Measurements from ENCODE around the gene SPP1. TPM values are rescaled to one million over a fixed set of nuclear protein-coding genes. Genes with fewer than 3 reads are reported as not detected.
A peak's percentile ranks its signal among the peaks of the same experiment; 100 is the strongest.

The SPP1 gene
- total RNA-seq, 1 experiment from 2014 or later, result not detected

DNA sequence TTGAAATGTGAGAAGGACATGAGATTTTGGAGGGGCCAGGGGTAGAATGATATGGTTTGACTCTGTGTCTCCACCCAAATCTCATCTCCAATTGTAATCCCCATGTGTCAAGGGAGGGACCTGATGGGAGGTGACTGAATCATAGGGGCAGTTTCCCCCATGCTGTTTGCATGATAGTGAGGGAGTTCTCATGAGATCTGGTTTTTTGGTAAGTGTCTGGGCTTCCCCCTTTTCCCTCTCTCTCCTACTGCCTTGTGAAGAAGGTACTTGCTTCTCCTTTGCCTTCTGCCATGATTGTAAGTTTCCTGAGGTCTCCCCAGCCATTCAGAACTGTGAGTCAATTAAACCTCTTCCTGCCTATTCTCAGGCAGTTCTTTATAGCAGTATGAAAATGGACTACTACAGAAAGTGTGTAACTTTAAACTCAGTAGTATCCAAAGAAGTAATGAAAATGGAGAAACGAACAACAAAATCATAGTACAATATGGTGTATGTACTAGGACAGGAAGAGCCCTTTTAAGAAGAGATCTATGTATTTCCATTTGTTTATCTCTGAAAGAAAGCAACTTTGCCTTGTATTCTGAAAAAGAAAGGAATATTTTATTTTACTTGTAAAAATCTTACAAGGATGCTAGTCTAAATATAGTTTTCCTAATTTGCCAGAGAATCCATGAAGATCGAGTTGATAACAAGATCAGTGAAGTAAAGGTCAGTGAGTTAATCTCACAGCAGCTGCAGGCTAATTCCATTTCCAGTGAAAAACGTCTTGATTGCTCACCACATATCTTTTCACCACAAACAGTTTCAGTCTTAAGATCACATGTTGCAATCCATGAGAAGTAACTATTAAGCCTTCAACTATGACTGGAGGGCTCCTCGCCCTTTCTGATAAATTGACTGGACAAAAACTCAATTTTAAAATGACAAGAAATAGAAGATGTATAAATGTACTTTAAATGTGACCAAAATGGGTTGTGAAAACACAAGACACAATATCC, 52.4 kb downstream of the SPP1 start:
- Histone ChIP-seq H2AFZ (ENCODE audit: low read length) (no peak overlapping the region), H3K9me2 (replicated peaks; ENCODE audit: low read length) (no peaks in the 10 kb centered on the region), H3K27me3 (ENCODE audit: low read length) (no peaks in the 10 kb centered on the region), H3F3A (ENCODE audit: low read length, unreplicated experiment) (no peaks in the 10 kb centered on the region), H3K36me3 (ENCODE audit: low read depth, low read length) (peaks cover 6% of the 10 kb centered on the region; the same call in 1 of the 2 replicates), H3K79me2 (ENCODE audit: low read length) (no peaks in the 10 kb centered on the region), H3K4me3 (ENCODE audit: low read length) (no peak overlapping the region), H4K20me1 (ENCODE audit: low read length) (no peaks in the 10 kb centered on the region), H3K9me3 (ENCODE audit: low read length) (0 out of 2 replicates have a peak, but pooled peaks cover 6% of the 10 kb centered on the region), H3K4me1 (ENCODE audit: insufficient read depth, low read length) (peaks cover 8% of the 10 kb centered on the region; the same call in 1 of the 2 replicates), H3K4me2 (ENCODE audit: low read length) (no peak overlapping the region), H3K9ac (ENCODE audit: low read length) (no peak overlapping the region), H3K27ac (ENCODE audit: low read length) (peak overlapping the region; percentile 22)
- TF ChIP-seq EZH2 (IDR thresholded peaks at IDR 0.05; ENCODE audit: low read length, unreplicated experiment) (no peak), EZH2phosphoT487 (IDR thresholded peaks at IDR 0.05; ENCODE audit: borderline replicate concordance, low read length) (no peak)
- TF ChIP-seq, protein P1, sequence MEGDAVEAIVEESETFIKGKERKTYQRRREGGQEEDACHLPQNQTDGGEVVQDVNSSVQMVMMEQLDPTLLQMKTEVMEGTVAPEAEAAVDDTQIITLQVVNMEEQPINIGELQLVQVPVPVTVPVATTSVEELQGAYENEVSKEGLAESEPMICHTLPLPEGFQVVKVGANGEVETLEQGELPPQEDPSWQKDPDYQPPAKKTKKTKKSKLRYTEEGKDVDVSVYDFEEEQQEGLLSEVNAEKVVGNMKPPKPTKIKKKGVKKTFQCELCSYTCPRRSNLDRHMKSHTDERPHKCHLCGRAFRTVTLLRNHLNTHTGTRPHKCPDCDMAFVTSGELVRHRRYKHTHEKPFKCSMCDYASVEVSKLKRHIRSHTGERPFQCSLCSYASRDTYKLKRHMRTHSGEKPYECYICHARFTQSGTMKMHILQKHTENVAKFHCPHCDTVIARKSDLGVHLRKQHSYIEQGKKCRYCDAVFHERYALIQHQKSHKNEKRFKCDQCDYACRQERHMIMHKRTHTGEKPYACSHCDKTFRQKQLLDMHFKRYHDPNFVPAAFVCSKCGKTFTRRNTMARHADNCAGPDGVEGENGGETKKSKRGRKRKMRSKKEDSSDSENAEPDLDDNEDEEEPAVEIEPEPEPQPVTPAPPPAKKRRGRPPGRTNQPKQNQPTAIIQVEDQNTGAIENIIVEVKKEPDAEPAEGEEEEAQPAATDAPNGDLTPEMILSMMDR (conservative IDR thresholded peaks at IDR 0.05; ENCODE audit: low read depth, low read length), result no peak
- CTCF ChIA-PET, result no interaction called here
- no peak for ATAC-seq
- intact Hi-C loops (cut with micrococcal nuclease), result no loop called here
- POLR2A ChIA-PET (ENCODE audit: unreplicated experiment), result no interaction called here
- BruUV-seq (replicated peaks), result no TSS peak
- peak; percentile 57 for DNase-seq

DNA sequence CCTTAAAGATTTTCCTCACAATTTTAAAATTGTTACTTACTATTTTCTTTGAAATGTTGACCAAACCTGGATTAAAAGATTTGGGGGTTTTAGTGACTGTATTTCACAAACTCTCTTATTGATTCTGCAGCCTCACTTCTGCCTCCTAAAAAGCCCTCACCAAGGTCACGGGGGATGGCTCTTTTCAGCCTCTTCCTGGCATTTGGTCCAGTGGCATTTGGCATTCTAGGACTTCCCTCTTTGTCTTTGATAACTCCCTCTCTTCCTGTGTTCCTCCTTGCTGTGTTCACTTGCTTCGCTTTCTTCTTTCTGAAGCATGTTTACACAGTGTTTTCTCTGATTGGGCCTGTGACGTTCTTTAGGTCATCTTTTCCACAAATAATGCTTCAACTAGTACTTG, 53.4 kb downstream of the SPP1 start:
- H3K9me3 ChIP-seq (ENCODE audit: low read length), result 0 out of 2 replicates have a peak, but pooled peaks cover 6% of the 10 kb centered on the region
- no peaks in the 10 kb centered on the region for H3K9me2 ChIP-seq (replicated peaks; ENCODE audit: low read length)
- CTCF ChIA-PET, result no interaction called here
- TF ChIP-seq, protein P1 (conservative IDR thresholded peaks at IDR 0.05; ENCODE audit: low read depth, low read length), result no peak
- no peak for TF ChIP-seq EZH2 (IDR thresholded peaks at IDR 0.05; ENCODE audit: low read length, unreplicated experiment)
- no peak for TF ChIP-seq EZH2phosphoT487 (IDR thresholded peaks at IDR 0.05; ENCODE audit: borderline replicate concordance, low read length)
- ATAC-seq (no peak), DNase-seq (no peak)
- no TSS peak for BruUV-seq (replicated peaks)
- intact Hi-C loops (cut with micrococcal nuclease), result no loop called here
- POLR2A ChIA-PET (ENCODE audit: unreplicated experiment), result no interaction called here
- H3F3A ChIP-seq (ENCODE audit: low read length, unreplicated experiment), result no peaks in the 10 kb centered on the region
- no peaks in the 10 kb centered on the region for H3K79me2 ChIP-seq (ENCODE audit: low read length)
- H3K4me1 ChIP-seq (ENCODE audit: insufficient read depth, low read length), result peaks cover 8% of the 10 kb centered on the region; the same call in 1 of the 2 replicates
- no peak overlapping the region for H2AFZ ChIP-seq (ENCODE audit: low read length)
- H3K36me3 ChIP-seq (ENCODE audit: low read depth, low read length), result peaks cover 6% of the 10 kb centered on the region; the same call in 1 of the 2 replicates
- H3K4me2 ChIP-seq (ENCODE audit: low read length), result no peak overlapping the region
- H3K27ac ChIP-seq (ENCODE audit: low read length), result no peak overlapping the region
- no peaks in the 10 kb centered on the region for H3K27me3 ChIP-seq (ENCODE audit: low read length)
- H4K20me1 ChIP-seq (ENCODE audit: low read length), result no peaks in the 10 kb centered on the region
- H3K4me3 ChIP-seq (ENCODE audit: low read length), result no peak overlapping the region
- no peak overlapping the region for H3K9ac ChIP-seq (ENCODE audit: low read length)

DNA sequence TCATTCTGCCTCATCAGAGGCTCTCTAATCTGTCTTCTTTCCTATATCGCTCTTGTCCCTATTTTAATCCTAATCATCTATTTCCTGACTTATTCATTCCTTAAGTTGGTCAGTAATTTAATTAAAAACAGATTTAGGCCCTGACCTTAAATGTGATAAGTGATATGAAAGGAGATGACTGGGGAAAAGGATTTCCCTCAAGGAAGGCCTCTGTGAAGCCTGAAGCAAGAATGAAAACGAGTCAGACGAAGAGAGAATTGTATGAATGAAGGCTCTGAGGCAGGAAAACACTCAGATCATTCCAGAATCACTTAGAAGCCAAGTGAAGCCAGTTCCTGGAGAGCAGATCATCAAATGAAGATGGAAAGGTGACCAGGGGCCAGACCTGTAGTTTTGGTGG, 54.0 kb downstream of the SPP1 start:
- DNase-seq, result no peak
- CTCF ChIA-PET, result no interaction called here

More for the DNA sequence above, 54.0 kb downstream of the SPP1 start:
- POLR2A ChIA-PET (ENCODE audit: unreplicated experiment), result no interaction called here
- H4K20me1 ChIP-seq (ENCODE audit: low read length), result no peaks in the 10 kb centered on the region
- 0 out of 2 replicates have a peak, but pooled peaks cover 6% of the 10 kb centered on the region for H3K9me3 ChIP-seq (ENCODE audit: low read length)
- no peak for ATAC-seq
- H3K4me3 ChIP-seq (ENCODE audit: low read length), result no peak overlapping the region
- no peaks in the 10 kb centered on the region for H3K27me3 ChIP-seq (ENCODE audit: low read length)
- peaks cover 8% of the 10 kb centered on the region; the same call in 1 of the 2 replicates for H3K4me1 ChIP-seq (ENCODE audit: insufficient read depth, low read length)
- H3K4me2 ChIP-seq (ENCODE audit: low read length), result no peak overlapping the region
- H3K79me2 ChIP-seq (ENCODE audit: low read length), result no peaks in the 10 kb centered on the region
- H3K9me2 ChIP-seq (replicated peaks; ENCODE audit: low read length), result no peaks in the 10 kb centered on the region
- no peak overlapping the region for H3K27ac ChIP-seq (ENCODE audit: low read length)
- no peaks in the 10 kb centered on the region for H3F3A ChIP-seq (ENCODE audit: low read length, unreplicated experiment)
- H2AFZ ChIP-seq (ENCODE audit: low read length), result no peak overlapping the region
- intact Hi-C loops (cut with micrococcal nuclease), result no loop called here
- H3K36me3 ChIP-seq (ENCODE audit: low read depth, low read length), result peaks cover 6% of the 10 kb centered on the region; the same call in 1 of the 2 replicates
- no peak overlapping the region for H3K9ac ChIP-seq (ENCODE audit: low read length)
- TF ChIP-seq EZH2phosphoT487 (IDR thresholded peaks at IDR 0.05; ENCODE audit: borderline replicate concordance, low read length), result no peak
- TF ChIP-seq EZH2 (IDR thresholded peaks at IDR 0.05; ENCODE audit: low read length, unreplicated experiment), result no peak
- TF ChIP-seq, protein P1 (conservative IDR thresholded peaks at IDR 0.05; ENCODE audit: low read depth, low read length), result no peak
- BruUV-seq (replicated peaks), result no TSS peak
